CD14-positive monocyte (primary cell): ENCODE measurements around the gene CAMK2A. TPM values are rescaled to one million over a fixed set of nuclear protein-coding genes. Genes with fewer than 3 reads are reported as not detected.

ENCODE experiments used
- DNase-seq, 3 donors: peaks; one replicate each; pipeline ENCODE4 v3.0.0-alpha.2; 2011 to 2022
- H2AFZ ChIP-seq: 2 replicates; pipeline ENCODE4 v1.6.0; 2012; ENCODE audit warnings: mild to moderate bottlenecking, low read depth, low read length, inconsistent platforms; ENCODE audit not compliant: insufficient read depth, poor library complexity, severe bottlenecking
- H3K27ac ChIP-seq, 2 donors: 1 replicate in 1 of 2; 2 replicates in 1 of 2; pipeline ENCODE4 v1.5.1; 2012 to 2013; ENCODE audit warnings: low read length in 2 of 2, control low read depth in 1 of 2, inconsistent platforms in 1 of 2, low read depth in 1 of 2, mild to moderate bottlenecking in 1 of 2
- H3K27me3 ChIP-seq, 2 donors: one replicate each; pipeline versions ENCODE4 v1.6.0 to v1.6.1; 2011 to 2013; ENCODE audit warnings: low read length in 2 of 2; ENCODE audit not compliant: control insufficient read depth in 2 of 2, insufficient read depth in 2 of 2
- H3K36me3 ChIP-seq, 2 donors: replicated peaks in 1 of 2; 1 replicate in 1 of 2; 2 replicates in 1 of 2; pipeline versions ENCODE4 v1.5.1 to v1.6.1; 2012 to 2013; ENCODE audit warnings: low read length in 2 of 2, control low read depth in 1 of 2, inconsistent platforms in 1 of 2, mild to moderate bottlenecking in 1 of 2; ENCODE audit not compliant: insufficient read depth in 2 of 2, control insufficient read depth in 1 of 2
- H3K4me1 ChIP-seq, 2 donors: 1 replicate in 1 of 2; 2 replicates in 1 of 2; pipeline versions ENCODE4 v1.5.1 to v1.6.1; 2012 to 2013; ENCODE audit warnings: low read length in 2 of 2, control low read depth in 1 of 2, inconsistent platforms in 1 of 2, mild to moderate bottlenecking in 1 of 2, moderate library complexity in 1 of 2; ENCODE audit not compliant: insufficient read depth in 2 of 2, control insufficient read depth in 1 of 2
- H3K4me2 ChIP-seq: replicated peaks from 2 replicates; pipeline ENCODE3; 2012; ENCODE audit warnings: low read length, moderate library complexity, mild to moderate bottlenecking; ENCODE audit not compliant: poor library complexity, severe bottlenecking; ENCODE audit errors: extremely low read depth
- H3K4me3 ChIP-seq, 3 experiments: fragments of 200-600 bp in 1 of 3; sonication (generic) in 1 of 3; replicated peaks in 1 of 3; 1 replicate in 2 of 3; 2 replicates in 1 of 3; pipeline ENCODE4 v1.5.1; 2011 to 2013; ENCODE audit warnings: low read length in 3 of 3, mild to moderate bottlenecking in 3 of 3, control low read depth in 2 of 3, low read depth in 2 of 3, inconsistent platforms in 1 of 3, moderate library complexity in 1 of 3
- H3K79me2 ChIP-seq: 2 replicates; pipeline ENCODE4 v1.6.0; 2012; ENCODE audit warnings: mild to moderate bottlenecking, control low read depth, inconsistent platforms, low read length, moderate library complexity; ENCODE audit not compliant: insufficient read depth
- H3K9ac ChIP-seq: 2 replicates; pipeline ENCODE4 v1.6.0; 2017; ENCODE audit warnings: low read length, mild to moderate bottlenecking; ENCODE audit not compliant: insufficient read depth, poor library complexity, severe bottlenecking
- H3K9me3 ChIP-seq, 2 donors: replicated peaks in 1 of 2; 1 replicate in 1 of 2; 2 replicates in 1 of 2; pipeline versions ENCODE4 v1.5.1 to v1.6.1; 2012 to 2013; ENCODE audit warnings: low read length in 2 of 2, control low read depth in 1 of 2; ENCODE audit not compliant: control insufficient read depth in 1 of 2, insufficient read depth in 1 of 2
- H4K20me1 ChIP-seq: 2 replicates; pipeline ENCODE4 v1.6.0; 2012; ENCODE audit warnings: mild to moderate bottlenecking, low read length, control low read depth, moderate library complexity; ENCODE audit not compliant: insufficient read depth
- H3K27ac Mint-ChIP-seq, 7 donors: one replicate each; pipeline ENCODE4 v1.8.0; 2020; ENCODE audit warnings: mild to moderate bottlenecking in 7 of 7, mixed read lengths in 7 of 7, moderate library complexity in 6 of 7, inconsistent platforms in 2 of 7
- H3K27me3 Mint-ChIP-seq, 3 donors: one replicate each; pipeline ENCODE4 v1.8.0; 2021 to 2022; ENCODE audit warnings: low read depth in 3 of 3, mild to moderate bottlenecking in 3 of 3, mixed read lengths in 3 of 3, moderate library complexity in 3 of 3, inconsistent platforms in 1 of 3
- H3K36me3 Mint-ChIP-seq, 2 donors: one replicate each; pipeline ENCODE4 v1.8.0; 2020; ENCODE audit warnings: mixed read lengths in 2 of 2, inconsistent platforms in 1 of 2, mild to moderate bottlenecking in 1 of 2
- H3K4me1 Mint-ChIP-seq: one replicate; pipeline ENCODE4 v1.8.0; 2020; ENCODE audit warnings: mild to moderate bottlenecking, mixed read lengths
- H3K4me3 Mint-ChIP-seq, 2 donors: one replicate each; pipeline ENCODE4 v1.8.0; 2020; ENCODE audit warnings: mild to moderate bottlenecking in 2 of 2, mixed read lengths in 2 of 2, moderate library complexity in 1 of 2
- H3K9me3 Mint-ChIP-seq, 7 donors: one replicate each; pipeline ENCODE4 v1.8.0; 2020 to 2022; ENCODE audit warnings: mixed read lengths in 7 of 7, mild to moderate bottlenecking in 6 of 7, moderate library complexity in 6 of 7, inconsistent platforms in 2 of 7
- WGBS: methylation state at CpG from one replicate; pipeline ENCODE4 v1.1.5; 2013; ENCODE audit warnings: missing lambda C conversion rate; ENCODE audit not compliant: insufficient coverage; 5-methylcytosine and 5-hydroxymethylcytosine counted together
- intact Hi-C, 2 donors: fragments of 100-400 bp; cut with micrococcal nuclease; formaldehyde crosslinking; loops; one replicate each; pipeline versions ENCODE4 v1.15.0 to v1.15.1; 2023
- polyA plus RNA-seq, 3 donors: library from polyadenylated mRNA; depleted of rRNA in 1 of 3; unstranded in 2 of 3; stranded (reverse) in 1 of 3; fragments of 300-500 nt in 2 of 3; fragments of >200 nt in 1 of 3; fragmentation: Illumina TruSeq in 2 of 3; gene quantifications; 1 replicate in 2 of 3; 2 replicates in 1 of 3; pipeline ENCODE4 v1.2.3, GENCODE V29; 2012 to 2021
- TF ChIP-seq, protein P1 (sequence below): fragments of 200-600 bp; IDR thresholded peaks from one replicate; pipeline ENCODE4 v1.8.0; 2022; ENCODE audit warnings: antibody characterized with exemption, mild to moderate bottlenecking

The CAMK2A gene
- polyA plus RNA-seq, 3 donors = not detected

DNA sequence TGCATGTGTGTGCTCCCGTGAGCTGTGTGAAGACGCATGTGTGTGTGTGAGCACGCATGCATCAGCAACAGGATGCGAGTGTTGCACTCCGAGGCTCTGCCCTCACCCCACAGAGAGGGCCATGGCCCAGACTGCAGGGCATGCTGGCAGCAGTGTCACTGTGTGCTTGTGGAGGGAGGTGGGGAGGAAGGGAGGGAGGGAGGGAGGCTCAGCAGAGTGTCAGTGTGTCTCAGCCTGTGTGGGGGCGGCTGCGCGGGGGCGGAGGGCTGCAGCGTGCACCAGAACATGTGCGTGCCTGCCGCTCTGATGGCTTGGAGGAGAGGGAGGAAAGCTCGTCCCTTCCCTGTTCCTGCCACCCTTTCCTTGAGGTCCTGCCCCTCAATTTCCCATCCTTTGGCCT lies 5.3 kb downstream of the CAMK2A start:
- Mint-ChIP-seq H3K4me1 (no peaks in the 10 kb centered on the region), H3K27me3 (peaks cover 5 to 7% (median 6%) of the 10 kb centered on the region in 3 donors), H3K36me3 (no peaks in the 10 kb centered on the region), H3K27ac (no peak overlapping the region), H3K4me3 (no peak overlapping the region), H3K9me3 (peaks cover 0 to 2% (median 0%) of the 10 kb centered on the region in 7 donors)
- TF ChIP-seq, protein P1, sequence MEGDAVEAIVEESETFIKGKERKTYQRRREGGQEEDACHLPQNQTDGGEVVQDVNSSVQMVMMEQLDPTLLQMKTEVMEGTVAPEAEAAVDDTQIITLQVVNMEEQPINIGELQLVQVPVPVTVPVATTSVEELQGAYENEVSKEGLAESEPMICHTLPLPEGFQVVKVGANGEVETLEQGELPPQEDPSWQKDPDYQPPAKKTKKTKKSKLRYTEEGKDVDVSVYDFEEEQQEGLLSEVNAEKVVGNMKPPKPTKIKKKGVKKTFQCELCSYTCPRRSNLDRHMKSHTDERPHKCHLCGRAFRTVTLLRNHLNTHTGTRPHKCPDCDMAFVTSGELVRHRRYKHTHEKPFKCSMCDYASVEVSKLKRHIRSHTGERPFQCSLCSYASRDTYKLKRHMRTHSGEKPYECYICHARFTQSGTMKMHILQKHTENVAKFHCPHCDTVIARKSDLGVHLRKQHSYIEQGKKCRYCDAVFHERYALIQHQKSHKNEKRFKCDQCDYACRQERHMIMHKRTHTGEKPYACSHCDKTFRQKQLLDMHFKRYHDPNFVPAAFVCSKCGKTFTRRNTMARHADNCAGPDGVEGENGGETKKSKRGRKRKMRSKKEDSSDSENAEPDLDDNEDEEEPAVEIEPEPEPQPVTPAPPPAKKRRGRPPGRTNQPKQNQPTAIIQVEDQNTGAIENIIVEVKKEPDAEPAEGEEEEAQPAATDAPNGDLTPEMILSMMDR = no peak
- Histone ChIP-seq H2AFZ (no peak overlapping the region), H3K27ac (no peak overlapping the region), H3K36me3 (no peaks in the 10 kb centered on the region), H4K20me1 (no peaks in the 10 kb centered on the region), H3K9me3 (no peaks in the 10 kb centered on the region), H3K4me1 (no peaks in the 10 kb centered on the region), H3K79me2 (no peaks in the 10 kb centered on the region), H3K27me3 (no peaks in the 10 kb centered on the region), H3K4me3 (no peak overlapping the region), H3K4me2 (no peak overlapping the region), H3K9ac (no peak overlapping the region)
- 95% methylated on average over 7 of the region's 13 CpGs for WGBS
- intact Hi-C loops = no loop called here
- DNase-seq = no peak

DNA sequence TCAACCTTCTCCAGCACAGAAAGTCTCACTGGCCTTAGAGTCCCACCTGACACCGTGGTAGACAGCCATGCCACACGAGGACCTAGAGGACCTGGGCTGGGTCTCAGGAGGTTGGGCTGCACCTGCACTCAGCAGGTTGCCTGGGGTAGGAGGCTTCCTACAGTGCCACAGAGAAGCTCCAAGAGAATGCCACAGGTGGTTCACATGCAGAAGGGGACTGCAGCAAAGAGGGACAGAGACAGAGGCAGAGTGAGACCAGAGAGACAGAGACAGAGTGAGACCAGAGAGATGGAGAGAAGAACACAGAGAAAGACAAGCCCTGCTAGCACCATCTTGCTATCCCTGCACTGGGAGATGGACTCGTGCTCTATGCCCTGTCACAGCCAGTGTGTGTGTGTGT lies 5.7 kb downstream of the CAMK2A start:
- WGBS = 85% methylated on average over 2 of the region's 3 CpGs
- no peak overlapping the region for H3K9ac ChIP-seq
- no peak for DNase-seq
- intact Hi-C loops = no loop called here
- H3K27me3 ChIP-seq = no peaks in the 10 kb centered on the region
- no peaks in the 10 kb centered on the region for H3K4me1 ChIP-seq
- H3K4me2 ChIP-seq = no peak overlapping the region
- no peaks in the 10 kb centered on the region for H3K36me3 ChIP-seq
- no peak overlapping the region for H2AFZ ChIP-seq
- no peak overlapping the region for H3K27ac ChIP-seq
- H4K20me1 ChIP-seq = no peaks in the 10 kb centered on the region
- H3K4me3 Mint-ChIP-seq = no peak overlapping the region
- TF ChIP-seq, protein P1 = no peak
- H3K4me3 ChIP-seq = no peak overlapping the region
- H3K27me3 Mint-ChIP-seq = peaks cover 5 to 7% (median 6%) of the 10 kb centered on the region in 3 donors
- no peaks in the 10 kb centered on the region for H3K9me3 ChIP-seq
- H3K9me3 Mint-ChIP-seq = peaks cover 0 to 2% (median 0%) of the 10 kb centered on the region in 7 donors
- no peaks in the 10 kb centered on the region for H3K79me2 ChIP-seq
- no peaks in the 10 kb centered on the region for H3K4me1 Mint-ChIP-seq
- H3K27ac Mint-ChIP-seq = no peak overlapping the region
- H3K36me3 Mint-ChIP-seq = no peaks in the 10 kb centered on the region
